GM21786 (cell line): ENCODE results near the gene EMID1.

Experiments used
- ATAC-seq: cut with Tn5 transposase; IDR thresholded peaks from one replicate; pipeline ENCODE4 v1.9.1; 2021; ENCODE audit not compliant: unreplicated experiment

EMID1 gene

DNA sequence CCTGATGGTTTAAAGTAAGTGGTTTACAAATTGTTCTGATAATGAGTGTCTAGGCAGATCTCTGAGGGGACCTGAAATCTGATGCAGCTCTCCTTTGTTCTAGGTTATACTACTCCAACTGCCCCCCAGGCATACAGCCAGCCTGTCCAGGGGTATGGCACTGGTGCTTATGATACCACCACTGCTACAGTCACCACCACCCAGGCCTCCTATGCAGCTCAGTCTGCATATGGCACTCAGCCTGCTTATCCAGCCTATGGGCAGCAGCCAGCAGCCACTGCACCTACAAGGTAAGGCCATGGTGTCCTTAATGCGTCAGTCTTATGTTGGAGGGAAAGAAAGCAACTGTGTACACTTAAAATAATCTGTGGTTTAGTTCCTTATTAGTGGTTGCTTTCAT is 72.2 kb downstream of the EMID1 start:
- no peak for ATAC-seq

- ATAC-seq: no peak
Observed at GRCh38 chr22:29284196-29284595, 78.5 kb downstream of the EMID1 start.

DNA sequence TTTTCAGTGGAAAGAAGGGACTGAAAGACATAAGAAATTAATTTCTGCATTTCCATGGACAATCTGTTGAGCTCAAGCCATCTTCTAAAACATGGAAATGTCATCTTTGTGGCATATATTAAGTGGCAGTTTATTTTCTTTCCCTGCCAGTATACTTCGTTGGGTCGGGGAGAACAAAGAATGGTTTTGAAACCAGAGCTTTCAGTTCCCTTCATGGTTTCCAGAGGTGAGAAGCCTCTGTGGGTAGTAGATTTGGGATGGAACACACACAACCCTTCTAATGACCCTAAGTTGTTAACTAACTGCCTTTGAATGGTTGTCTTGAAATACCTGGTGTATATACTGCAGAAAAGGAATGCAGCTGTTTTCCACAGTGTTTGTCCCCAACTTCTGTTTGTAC is 83.1 kb downstream of the EMID1 start:
- no peak for ATAC-seq

DNA sequence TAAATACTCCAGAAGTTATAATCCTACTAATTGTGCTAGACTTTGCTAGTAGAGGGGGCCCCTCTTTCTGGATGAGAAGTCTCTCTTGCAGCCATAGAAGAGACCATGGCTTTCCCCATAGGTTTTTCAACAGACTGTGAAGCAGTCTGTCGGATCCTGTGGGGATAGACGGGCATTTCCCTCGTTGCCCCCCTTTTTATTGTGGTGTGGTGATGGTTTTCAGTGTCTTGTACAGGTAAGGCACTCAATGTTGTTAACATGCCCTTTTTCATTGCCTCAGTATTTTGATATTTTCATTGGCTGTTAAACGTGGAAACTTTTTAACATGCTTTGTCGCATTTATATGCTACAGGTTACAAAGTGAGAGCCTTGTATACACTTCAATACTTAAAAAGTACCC is 84.4 kb downstream of the EMID1 start:
- ATAC-seq: no peak

DNA sequence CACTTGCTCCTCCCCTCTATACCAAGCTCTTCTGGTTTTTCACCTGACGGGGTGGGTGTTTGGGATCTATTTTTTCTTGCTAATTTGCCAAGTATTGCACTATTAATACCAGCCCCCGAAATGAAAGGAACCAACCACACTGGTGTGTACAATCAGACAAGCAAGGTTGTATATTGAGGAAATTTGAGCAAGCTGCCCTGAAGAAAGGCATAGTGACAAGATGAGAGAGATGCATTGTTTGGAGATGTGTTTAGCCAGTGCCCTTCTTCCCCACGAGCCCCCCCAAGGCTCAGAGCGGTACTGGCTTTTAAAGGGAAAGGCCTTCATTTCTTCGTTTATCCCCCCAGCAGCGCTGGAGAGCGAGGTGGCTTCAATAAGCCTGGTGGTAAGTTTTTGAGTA is 85.5 kb downstream of the EMID1 start:
- ATAC-seq: no peak

- ATAC-seq: no peak
Observed at GRCh38 chr22:29292379-29292778, 86.7 kb downstream of the EMID1 start.

- no peak for ATAC-seq
Observed at GRCh38 chr22:29298641-29299040, 92.9 kb downstream of the EMID1 start.

- no peak for ATAC-seq
Observed at GRCh38 chr22:29299136-29299900, 93.6 kb downstream of the EMID1 start.

GRCh38 chr22:29300467-29300806 is 94.7 kb downstream of the EMID1 start:
- no peak for ATAC-seq

GRCh38 chr22:29300807-29301601 is 95.3 kb downstream of the EMID1 start:
- ATAC-seq: no peak

DNA sequence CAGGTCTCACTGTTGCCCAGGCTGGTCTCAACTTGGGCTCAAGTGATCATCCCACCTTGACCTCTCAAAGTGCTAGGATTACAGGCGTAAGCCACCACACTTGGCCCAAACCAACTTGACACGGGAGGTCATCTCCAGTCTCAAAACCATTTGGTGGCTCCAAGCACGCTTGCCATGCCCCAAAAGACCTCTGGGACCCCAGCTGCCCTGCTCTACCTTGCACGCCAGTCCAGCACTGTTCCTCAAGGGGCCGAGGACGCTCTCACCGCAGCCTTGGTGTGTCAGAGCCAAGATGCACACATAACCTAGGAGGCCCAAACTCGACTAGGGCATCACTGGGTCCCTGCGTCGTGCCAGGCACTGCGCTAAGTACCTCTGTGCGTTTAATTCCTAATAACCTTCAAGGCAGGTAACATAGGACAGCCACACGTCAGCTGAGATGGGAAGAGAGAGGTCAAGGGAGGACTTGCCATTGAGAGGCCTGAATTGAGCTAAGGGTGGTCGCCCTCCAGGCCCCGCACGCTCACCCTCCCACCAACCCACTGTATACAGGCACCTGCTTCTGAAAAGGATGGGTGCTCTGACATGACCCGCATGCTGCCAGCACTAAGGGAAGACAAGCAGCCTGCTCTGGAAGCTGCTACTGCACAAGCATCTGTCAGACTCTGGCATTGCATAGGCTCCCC is 96.2 kb downstream of the EMID1 start:
- no peak for ATAC-seq

- no peak for ATAC-seq
Observed at GRCh38 chr22:29302402-29302680, 96.6 kb downstream of the EMID1 start.

DNA sequence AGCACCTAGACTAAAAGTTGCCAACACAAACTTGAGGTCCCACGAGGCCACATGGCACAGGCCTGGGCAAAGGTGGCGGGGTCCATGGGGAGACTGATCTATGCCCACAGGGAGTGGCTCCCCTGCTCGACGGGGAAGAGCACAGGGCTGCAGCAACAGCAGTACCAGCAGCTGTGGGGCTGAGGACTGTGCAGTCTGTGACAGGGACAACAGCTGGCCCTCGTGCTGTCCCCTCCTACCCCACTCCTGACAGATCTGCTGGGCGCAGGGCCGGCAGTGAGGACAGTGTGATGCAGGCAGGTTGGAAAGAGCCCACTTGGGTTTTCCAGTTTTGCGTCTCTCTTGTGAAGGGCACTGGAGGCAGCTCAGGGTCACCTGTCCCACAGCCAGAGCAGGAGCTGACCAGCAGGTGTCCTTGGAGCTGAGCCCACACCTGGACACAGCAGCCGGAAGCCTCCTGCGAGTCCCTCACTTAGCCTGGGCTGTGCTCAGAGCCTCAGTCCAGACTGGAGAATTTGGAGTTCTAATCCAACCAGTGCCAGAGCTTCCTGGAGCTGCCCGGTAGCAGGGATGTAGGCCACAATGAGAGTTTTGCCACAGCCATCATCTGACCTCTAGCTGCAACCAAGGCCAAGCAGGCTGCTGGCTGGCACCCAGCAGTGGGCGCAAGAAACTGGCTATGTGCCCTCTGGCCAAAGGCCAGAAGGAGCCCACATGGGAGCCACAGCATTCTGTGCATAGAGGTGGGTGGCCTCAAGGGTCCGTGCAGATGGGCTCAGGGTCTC is 97.2 kb downstream of the EMID1 start:
- ATAC-seq: no peak

- no peak for ATAC-seq
Observed at GRCh38 chr22:29305836-29306174, 100.1 kb downstream of the EMID1 start.

GRCh38 chr22:29306175-29306834 is 100.6 kb downstream of the EMID1 start, which contains the start of gene GAS2L1:
GAS2L1 (plus strand) TSS chr22:29306650; CDS start chr22:29308106, 1,456 bp downstream.
- no peak for ATAC-seq

- ATAC-seq: no peak
Observed at GRCh38 chr22:29306835-29307595, 101.3 kb downstream of the EMID1 start.

- no peak for ATAC-seq
Observed at GRCh38 chr22:29307596-29308147, 102.0 kb downstream of the EMID1 start.

DNA sequence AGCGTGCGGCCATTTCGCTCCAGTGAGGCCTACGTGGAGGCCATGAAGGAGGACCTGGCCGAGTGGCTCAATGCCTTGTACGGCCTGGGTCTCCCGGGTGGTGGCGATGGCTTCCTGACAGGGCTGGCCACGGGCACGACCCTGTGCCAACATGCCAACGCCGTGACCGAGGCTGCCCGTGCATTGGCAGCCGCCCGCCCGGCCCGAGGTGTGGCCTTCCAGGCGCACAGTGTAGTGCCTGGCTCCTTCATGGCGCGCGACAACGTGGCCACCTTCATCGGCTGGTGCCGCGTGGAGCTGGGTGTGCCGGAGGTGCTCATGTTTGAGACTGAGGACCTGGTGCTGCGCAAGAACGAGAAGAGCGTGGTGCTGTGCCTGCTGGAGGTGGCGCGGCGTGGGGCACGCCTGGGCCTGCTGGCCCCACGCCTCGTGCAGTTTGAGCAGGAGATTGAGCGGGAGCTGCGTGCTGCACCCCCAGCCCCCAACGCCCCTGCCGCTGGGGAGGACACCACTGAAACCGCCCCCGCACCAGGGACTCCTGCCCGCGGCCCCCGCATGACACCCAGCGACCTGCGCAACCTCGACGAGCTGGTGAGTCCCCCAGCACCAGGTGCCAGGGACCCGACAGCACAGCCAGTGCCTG is 102.6 kb downstream of the EMID1 start:
- ATAC-seq: no peak

- no peak for ATAC-seq
Observed at GRCh38 chr22:29308791-29309262, 103.1 kb downstream of the EMID1 start.
